Endometrial microvascular endothelial cells (primary cell): ENCODE results near the gene BSN. TPM values are rescaled to one million over a fixed set of nuclear protein-coding genes. Genes with fewer than 3 reads are reported as not detected.

Source experiments
- in situ Hi-C: cut with HindIII; loops from 2 replicates; pipeline ENCODE4 v1.10.0; 2017; ENCODE audit warnings: low sequenced_read_pairs, low pct_unique_long_range_greater_than_20kb; ENCODE audit errors: inconsistent ontology term
- total RNA-seq: library from RNA; depleted of rRNA; stranded (reverse); fragments of >200 nt; gene quantifications from one replicate; pipeline ENCODE4 v1.2.3, GENCODE V29; 2015; ENCODE audit errors: inconsistent ontology term

Gene BSN
- total RNA-seq, 1 donor from 2014 or later = 0.09 TPM

- in situ Hi-C loops = no loop called here
Observed at GRCh38 chr3:49700014-49700413, 145.7 kb downstream of the BSN start.

DNA sequence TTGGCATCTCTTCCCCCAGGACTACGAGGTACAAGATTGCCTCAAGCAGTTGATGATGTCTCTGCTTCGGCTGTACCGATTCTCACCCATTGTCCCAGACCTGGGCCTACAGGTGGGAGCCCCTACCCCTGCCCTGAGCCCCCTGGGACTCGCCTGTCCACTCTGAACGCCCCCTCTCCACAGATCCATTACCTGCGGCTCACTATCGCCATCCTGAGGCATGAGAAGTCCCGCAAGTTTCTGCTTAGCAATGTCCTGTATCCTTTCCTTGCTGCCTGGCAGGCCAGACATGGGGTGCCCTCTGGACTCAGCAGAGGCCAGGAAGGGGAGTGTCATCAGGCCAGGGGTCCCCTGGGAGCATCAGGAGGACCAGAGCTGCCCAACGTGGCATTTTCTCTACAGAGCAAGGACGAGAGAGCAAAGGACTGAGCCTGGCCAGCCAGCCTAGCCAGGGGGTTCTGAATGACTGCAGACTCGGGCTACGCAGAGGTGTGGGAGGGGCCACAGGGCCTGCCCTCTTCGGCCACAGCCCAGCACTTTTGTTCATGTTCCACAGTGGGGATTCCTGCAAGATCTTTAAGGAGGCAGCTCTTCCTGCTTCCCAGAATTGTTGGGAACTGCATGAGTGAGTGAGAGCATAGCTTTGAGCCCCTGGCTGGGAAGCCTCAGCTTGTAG, 146.3 kb downstream of the BSN start:
- in situ Hi-C loops = no loop called here

DNA sequence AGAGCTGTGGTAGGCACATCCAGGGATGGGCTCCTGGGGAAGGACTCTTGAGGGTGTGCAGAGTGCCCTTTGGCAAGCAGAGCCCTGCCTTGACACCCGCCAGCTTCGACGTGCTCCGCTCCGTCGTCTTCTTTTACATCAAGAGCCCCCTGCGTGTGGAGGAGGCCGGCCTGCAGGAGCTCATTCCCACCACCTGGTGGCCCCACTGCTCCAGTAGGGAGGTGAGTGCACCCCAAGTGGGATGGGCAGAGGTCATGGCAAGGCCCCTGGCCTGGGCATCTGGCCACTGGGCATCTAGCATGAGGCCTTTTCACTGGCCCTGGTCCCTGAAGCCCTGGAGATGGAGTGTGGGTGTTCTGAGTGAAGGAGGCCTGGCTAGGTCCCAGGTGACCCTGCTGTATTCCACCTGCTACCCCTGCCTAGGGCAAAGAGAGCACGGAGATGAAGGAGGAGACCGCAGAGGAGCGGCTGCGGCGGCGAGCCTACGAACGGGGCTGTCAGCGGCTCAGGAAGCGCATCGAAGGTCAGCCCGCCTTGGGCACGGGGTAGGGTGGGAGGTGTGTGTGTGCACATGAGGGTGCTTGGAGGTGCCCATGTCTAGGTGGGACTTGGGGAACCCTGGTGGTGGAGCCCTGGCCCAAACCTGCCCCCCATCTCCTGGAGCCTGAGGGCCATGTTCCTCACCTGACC, 147.3 kb downstream of the BSN start:
- in situ Hi-C loops = no loop called here

DNA sequence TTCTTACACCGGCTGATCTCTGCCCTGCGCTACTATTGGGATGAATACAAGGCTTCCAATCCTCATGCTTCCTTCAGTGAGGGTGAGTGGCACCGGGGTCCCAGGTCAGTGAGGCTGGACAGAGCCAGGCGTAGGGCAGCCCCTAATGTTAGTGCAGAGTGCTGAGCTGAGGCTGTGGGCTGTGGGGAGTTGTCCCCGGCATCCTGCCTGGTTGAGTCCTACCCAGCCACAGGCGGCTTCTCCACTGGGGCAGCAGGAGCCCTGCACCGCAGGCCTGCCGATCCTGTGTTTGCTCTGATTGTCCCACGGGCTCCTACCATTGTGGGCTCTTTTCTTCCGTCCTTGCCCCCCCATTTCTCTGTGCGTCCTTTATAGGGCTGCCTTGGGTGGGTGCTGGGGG, 148.4 kb downstream of the BSN start:
- in situ Hi-C loops = no loop called here

DNA sequence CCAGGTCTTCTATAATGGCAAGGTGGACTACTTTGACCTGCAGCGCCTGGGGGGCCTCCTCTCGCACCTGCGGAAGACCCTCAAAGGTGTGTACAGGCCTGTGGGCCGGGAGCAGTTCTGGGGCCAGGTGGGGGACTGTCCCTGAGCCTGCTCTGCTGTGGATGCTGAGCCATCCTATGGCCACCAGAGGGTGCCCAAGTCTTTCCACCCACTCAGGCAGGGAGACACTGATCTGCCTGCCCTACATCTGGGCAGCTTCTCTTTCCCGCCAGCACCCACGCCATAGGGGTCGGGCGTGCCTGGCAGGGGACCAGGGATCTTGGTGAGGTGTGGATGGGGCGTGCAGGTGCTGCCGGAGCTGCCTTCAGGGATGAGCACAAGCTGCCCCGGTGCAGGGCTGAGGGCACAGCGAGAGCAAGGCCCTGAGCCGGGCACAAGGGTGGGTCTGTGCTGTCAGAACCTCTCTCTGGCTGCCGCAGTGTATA, 149.2 kb downstream of the BSN start:
- in situ Hi-C loops = no loop called here

- in situ Hi-C loops = no loop called here
Observed at GRCh38 chr3:49703956-49704355, 149.7 kb downstream of the BSN start.

- in situ Hi-C loops = no loop called here
Observed at GRCh38 chr3:49704629-49705028, 150.4 kb downstream of the BSN start.

- in situ Hi-C loops = no loop called here
Observed at GRCh38 chr3:49705390-49705960, 151.2 kb downstream of the BSN start.

- in situ Hi-C loops = no loop called here
Observed at GRCh38 chr3:49706456-49707112, 152.3 kb downstream of the BSN start.

DNA sequence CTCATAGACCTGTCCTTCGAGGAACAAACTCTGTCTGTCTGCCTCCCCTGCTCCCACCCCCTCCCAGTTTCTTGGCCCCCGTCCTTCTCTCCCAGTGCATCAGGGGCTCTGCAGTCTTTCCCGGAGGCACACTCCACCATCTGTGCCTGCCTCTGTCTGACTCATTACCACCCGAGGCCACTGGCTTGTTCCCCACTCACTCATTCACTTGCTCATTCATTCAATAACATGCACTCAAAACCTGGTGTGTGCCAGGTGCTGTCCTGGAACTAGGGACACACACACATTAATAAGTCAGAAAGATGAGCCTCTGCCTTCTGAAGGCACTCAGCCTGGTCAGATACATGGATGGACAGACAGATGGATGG, 152.8 kb downstream of the BSN start:
- in situ Hi-C loops = no loop called here

DNA sequence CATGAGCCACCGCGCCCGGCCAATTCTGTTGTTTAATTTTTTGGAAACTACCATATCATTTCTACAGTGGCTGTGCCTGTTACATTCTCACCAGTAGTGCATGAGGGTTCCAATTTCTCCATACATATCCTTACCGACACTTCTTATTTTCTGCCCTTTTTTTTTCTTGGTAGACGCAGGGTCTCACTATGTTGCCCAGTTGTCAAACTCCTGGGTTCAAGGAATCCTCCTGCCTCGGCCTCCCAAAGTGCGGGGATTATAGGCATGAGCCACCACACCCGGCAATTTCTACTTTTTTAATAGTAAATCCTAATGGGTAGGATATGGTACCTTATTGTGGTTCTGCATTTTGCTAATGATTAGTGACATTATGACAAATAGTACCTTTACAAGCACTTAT, 155.6 kb downstream of the BSN start:
- in situ Hi-C loops = no loop called here

DNA sequence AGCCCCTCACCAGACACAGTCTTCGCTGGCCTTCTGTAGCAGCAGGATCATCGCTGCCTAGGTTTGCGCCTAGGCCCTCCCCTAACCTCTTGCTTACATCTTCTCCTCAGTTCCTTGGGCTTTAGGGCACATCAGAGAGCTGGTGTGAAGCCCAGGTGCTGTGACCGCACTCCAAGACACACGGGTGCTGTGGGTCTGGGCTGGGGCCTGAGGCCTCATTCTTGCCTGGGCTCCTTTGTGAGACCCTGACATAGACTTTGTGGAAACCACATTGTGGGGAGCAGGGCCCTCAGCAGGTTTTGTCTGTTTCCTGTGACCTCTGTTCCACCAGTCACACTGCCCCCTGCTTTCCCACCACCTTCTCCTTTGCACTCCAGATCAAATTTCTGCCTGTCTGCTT, 157.2 kb downstream of the BSN start:
- in situ Hi-C loops = no loop called here

GRCh38 chr3:49712166-49712565, 157.9 kb downstream of the BSN start:
- in situ Hi-C loops = no loop called here

DNA sequence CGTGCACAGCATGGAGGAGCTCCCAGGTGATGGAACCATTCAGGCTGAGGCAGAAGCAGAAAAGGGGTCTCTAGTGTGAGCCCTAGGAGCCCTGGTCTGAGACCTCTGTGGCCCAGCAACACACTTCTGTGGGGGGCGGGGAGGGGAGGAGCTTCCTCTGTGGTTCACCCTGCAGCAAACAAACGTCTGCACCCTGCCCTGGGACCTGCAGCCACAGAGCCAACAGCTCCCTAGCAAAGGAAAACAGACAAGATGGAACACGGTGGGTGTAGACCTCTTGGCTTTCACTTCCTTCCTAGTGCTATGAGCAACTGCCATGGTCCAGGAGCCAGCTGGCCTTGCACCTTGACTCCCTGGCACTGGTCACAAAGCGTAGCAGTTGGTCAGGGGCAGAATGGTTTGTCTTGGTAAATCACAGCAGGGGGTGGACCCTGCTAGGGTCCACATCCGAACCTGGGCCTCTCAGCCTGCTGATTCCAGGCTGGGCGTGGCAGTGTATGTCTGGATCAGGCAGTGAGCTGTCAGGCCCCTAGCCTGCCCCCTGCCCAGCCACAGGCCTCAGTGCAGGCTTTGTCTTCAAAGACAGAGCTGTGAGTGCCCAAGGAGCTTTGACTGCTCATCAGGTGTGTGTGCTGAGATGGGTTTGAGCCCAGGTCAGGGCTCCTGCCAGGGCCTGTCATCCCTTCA, 158.5 kb downstream of the BSN start:
- in situ Hi-C loops = no loop called here

DNA sequence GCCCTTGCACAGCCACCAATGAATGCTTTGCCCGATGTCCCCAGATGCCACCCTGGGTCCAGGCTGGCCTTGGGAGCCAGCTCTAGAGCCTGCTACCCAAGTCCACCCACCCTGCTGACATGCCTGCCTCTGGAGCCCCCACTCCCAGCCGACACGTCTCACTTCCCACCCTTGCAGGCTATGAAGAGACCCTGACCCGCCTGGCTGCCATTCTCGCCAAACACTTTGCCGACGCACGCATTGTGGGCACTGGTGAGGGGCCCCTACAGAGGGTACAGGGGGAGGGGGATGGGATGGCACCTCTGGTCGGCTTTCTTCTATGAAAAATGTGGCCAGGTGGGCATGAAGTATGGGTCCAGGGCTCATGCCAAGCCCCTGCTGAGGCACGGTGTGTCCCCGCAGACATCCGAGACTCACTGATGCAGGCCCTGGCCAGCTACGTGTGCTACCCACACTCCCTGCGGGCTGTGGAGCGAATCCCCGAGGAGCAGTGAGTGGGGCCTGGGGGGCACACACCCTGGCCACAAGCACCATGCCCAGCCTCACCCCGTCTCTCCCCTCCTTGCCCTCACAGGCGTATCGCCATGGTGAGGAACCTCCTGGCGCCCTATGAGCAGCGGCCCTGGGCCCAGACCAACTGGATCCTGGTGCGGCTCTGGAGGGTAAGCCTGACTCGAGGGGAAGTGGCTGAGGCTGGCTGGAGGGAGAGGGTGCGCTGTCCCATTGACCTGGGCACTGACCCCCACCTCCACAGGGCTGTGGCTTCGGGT, 159.2 kb downstream of the BSN start:
- in situ Hi-C loops = no loop called here

DNA sequence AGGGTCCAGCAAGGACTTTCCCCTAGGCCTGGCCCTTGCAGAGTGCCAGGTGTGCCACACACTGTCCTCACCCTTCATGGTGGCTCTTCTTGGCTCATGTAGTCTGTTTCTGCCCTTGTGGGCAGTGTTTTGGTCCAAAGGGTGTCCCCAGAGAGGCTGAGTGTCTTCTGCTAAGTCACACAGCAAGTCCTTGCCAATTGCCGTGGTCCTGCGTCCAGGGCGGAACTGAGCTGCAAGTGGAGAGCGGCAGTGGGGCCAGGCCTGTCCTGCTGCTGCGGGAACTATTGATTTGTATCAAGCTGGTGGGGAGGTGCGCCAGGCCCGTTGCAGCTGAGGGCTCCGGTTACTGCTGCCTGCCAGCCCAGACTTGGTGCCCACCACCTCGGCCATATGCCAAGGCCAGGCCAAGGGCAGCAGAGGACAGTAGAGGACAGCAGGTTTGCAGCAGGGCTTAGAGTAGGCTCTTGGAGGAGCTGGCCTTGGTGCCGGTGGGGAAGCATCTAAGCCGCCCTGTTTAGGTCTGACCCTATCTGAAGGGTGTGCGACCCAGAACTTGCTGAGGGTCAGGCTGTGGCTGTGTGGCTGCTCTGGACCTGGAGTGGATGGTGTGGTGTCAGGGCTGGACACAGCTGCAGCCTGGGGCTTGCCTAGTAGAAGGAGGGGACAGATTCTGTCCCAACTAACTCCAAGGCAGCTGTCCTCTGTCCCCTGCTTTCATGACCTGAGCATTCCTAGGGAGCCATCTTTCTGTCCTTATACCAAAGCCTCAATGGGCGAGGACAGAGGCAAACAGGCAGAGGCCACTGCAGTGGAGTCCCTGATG, 160.7 kb downstream of the BSN start:
- in situ Hi-C loops = no loop called here

DNA sequence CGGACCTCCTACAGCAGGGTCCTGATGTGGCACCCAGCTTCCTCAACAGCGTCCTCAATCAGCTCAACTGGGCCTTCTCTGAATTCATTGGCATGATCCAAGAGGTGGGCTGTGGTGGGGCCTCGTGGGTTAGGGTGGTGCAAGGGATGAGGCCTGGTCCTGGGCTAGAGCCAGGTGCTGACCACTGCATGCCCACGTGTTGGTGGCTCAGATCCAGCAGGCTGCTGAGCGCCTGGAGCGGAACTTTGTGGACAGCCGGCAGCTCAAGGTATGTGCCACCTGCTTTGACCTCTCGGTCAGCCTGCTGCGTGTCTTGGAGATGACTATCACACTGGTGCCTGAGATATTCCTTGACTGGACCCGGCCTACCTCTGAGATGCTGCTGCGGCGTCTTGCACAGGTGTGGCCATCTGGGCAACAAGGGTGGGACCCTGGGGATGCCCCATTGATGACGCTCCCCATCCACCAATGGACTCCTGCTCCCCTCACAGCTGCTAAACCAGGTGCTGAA, 161.4 kb downstream of the BSN start:
- in situ Hi-C loops = no loop called here

DNA sequence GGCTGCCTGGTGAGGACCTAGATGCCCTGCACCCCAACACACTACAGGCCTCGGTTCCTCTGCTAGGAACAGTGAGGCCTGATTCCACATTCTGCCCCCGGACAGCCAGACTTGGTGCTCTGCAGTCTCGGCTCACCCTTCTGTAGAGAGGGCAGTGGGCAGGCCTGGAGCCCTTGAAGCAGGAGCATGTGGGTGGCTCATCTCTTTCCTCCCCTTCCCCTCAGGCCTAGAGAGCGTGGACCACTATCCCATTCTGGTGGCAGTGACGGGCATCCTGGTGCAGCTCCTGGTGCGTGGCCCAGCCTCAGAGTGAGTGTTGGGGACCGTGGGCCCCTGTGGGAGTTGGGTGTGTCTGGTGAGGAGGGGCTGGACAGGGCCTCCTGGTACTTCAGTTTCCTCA, 161.9 kb downstream of the BSN start:
- in situ Hi-C loops = no loop called here
